Brain microvascular endothelial cell (primary cell): ENCODE results near the gene TADA2B.

ENCODE experiments used
- DNase-seq: peaks from one replicate; pipeline ENCODE4 v3.0.0-alpha.2; 2020
- H3K27ac ChIP-seq: fragments of 250-450 bp; sonication (Bioruptor Pico); 2 replicates; pipeline ENCODE4 v1.5.1; 2020; ENCODE audit warnings: mild to moderate bottlenecking, moderate library complexity
- H3K27me3 ChIP-seq: fragments of 250-450 bp; sonication (Bioruptor Pico); replicated peaks from 2 replicates; pipeline ENCODE4 v1.5.1; 2020; ENCODE audit warnings: mild to moderate bottlenecking
- H3K36me3 ChIP-seq: fragments of 250-450 bp; sonication (Bioruptor Pico); replicated peaks from 2 replicates; pipeline ENCODE4 v1.5.1; 2020; ENCODE audit warnings: mild to moderate bottlenecking
- H3K4me3 ChIP-seq: 2 replicates; pipeline ENCODE4 v1.5.1; 2011; ENCODE audit warnings: low read depth, mild to moderate bottlenecking, control low read depth, low read length, moderate library complexity
- in situ Hi-C: cut with HindIII; loops from 2 replicates; pipeline ENCODE4 v1.10.0; 2017; ENCODE audit warnings: low sequenced_read_pairs, low pct_ligation_motif_present
- TF ChIP-seq, protein P1 (sequence below): IDR thresholded peaks from 2 replicates; pipeline ENCODE4 v1.5.1; 2011; ENCODE audit warnings: low read depth, mild to moderate bottlenecking, moderate library complexity, low read length, control low read depth, inconsistent platforms; ENCODE audit errors: missing control alignments

TADA2B gene

GRCh38 chr4:7006411-7006810 lies 36.8 kb upstream of the TADA2B start:
- no peak for DNase-seq
- in situ Hi-C loops = no loop called here
- Histone ChIP-seq H3K27ac (no peak overlapping the region), H3K27me3 (no peaks in the 10 kb centered on the region), H3K4me3 (no peak overlapping the region), H3K36me3 (peaks cover 37% of the 10 kb centered on the region)
- TF ChIP-seq, protein P1, sequence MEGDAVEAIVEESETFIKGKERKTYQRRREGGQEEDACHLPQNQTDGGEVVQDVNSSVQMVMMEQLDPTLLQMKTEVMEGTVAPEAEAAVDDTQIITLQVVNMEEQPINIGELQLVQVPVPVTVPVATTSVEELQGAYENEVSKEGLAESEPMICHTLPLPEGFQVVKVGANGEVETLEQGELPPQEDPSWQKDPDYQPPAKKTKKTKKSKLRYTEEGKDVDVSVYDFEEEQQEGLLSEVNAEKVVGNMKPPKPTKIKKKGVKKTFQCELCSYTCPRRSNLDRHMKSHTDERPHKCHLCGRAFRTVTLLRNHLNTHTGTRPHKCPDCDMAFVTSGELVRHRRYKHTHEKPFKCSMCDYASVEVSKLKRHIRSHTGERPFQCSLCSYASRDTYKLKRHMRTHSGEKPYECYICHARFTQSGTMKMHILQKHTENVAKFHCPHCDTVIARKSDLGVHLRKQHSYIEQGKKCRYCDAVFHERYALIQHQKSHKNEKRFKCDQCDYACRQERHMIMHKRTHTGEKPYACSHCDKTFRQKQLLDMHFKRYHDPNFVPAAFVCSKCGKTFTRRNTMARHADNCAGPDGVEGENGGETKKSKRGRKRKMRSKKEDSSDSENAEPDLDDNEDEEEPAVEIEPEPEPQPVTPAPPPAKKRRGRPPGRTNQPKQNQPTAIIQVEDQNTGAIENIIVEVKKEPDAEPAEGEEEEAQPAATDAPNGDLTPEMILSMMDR = no peak

GRCh38 chr4:7007142-7007907 lies 35.8 kb upstream of the TADA2B start:
- DNase-seq = no peak
- TF ChIP-seq, protein P1 = no peak
- Histone ChIP-seq H3K27ac (no peak overlapping the region), H3K4me3 (no peak overlapping the region), H3K27me3 (no peaks in the 10 kb centered on the region), H3K36me3 (peaks cover 29% of the 10 kb centered on the region)
- in situ Hi-C loops = no loop called here

- in situ Hi-C loops = no loop called here
- TF ChIP-seq, protein P1 = no peak
- no peak for DNase-seq
- Histone ChIP-seq H3K27ac (no peak overlapping the region), H3K4me3 (no peak overlapping the region), H3K27me3 (no peaks in the 10 kb centered on the region), H3K36me3 (peaks cover 26% of the 10 kb centered on the region)
These were observed 35.2 kb upstream of the TADA2B start for GRCh38 chr4:7007944-7008343.

DNA sequence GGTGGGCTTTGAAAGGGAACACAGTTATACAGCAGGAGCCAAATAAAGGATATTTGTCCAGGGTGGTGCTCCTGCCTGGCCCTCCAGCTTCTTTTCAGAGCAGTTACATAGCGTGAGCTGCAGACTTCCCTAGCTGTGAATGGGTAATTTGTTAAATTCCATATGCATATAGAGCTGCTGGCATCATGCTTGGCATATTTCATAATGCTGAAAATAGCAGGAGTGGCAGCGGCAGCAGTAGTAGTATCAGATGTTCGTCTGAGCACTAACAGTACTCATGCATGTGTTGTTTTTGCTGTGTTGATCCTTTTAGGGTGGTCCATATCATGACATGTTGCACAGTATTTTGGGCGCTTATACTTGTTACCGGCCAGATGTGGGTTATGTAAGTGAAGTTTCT lies 33.6 kb upstream of the TADA2B start:
- no peak for DNase-seq
- Histone ChIP-seq H3K36me3 (peaks cover 20% of the 10 kb centered on the region), H3K27ac (no peak overlapping the region), H3K27me3 (no peaks in the 10 kb centered on the region), H3K4me3 (no peak overlapping the region)
- TF ChIP-seq, protein P1 = no peak
- in situ Hi-C loops = no loop called here

DNA sequence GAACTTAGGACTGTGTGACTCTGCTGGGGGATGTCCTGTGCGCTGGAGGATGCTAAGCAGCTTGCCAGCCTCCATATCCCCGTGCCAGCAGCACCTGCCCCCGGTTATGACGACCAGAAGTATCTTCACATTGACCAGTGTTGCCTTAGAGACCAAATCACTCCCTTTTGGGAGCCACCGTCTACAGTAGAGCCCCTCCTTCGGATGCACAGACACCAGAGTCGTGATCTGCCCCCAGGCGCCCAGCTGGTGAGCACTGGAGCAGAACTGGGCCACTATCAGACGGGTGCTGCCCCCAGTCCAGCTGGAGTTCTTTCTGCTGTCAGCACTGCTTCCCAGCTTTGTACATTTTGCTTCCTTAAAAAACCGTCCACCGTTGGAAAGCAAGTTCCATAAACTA lies 30.0 kb upstream of the TADA2B start:
- Histone ChIP-seq H3K4me3 (no peak overlapping the region), H3K27ac (no peak overlapping the region), H3K27me3 (no peaks in the 10 kb centered on the region), H3K36me3 (peaks cover 15% of the 10 kb centered on the region)
- no peak for DNase-seq
- in situ Hi-C loops = no loop called here
- TF ChIP-seq, protein P1 = no peak

DNA sequence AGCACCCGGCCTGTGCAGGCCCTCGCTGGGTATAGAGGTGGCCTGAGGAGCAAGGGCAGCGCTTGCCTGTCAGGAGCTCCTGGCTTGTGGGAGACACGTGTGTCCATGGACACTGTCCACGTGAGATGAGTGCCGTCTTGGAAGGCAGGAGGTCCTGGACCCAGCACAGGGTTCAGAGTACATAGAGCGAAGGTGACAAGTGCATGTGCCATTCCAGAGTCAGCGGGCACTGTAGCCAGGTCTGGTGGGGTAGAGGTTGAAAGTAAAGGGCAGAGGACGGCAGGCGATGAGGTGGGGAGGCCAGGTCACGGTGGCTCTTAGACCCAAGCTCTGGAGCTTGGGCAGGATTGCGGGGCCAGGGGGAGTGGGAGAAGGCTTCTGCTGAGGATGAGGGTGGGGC lies 28.4 kb upstream of the TADA2B start:
- Histone ChIP-seq H3K27ac (no peak overlapping the region), H3K36me3 (peaks cover 8% of the 10 kb centered on the region), H3K4me3 (no peak overlapping the region), H3K27me3 (no peaks in the 10 kb centered on the region)
- DNase-seq = no peak
- in situ Hi-C loops = no loop called here
- TF ChIP-seq, protein P1 = no peak
